HEK293 (cell line): Measurements from ENCODE around the gene ARPP19.

ENCODE experiments used
- CTCF ChIA-PET: fragments of 350-600 bp; formaldehyde crosslinking; extraction: SDS; loops from one replicate; lab custom pipeline; 2021; ENCODE audit warnings: antibody characterized with exemption; lab: Yijun Ruan, JAX
- POLR2A ChIA-PET: fragments of 300-600 bp; formaldehyde crosslinking; extraction: SDS; loops from one replicate; lab custom pipeline; 2020; ENCODE audit warnings: antibody characterized with exemption, inconsistent platforms; lab: Yijun Ruan, JAX
- H3K27ac ChIP-seq: fragments of 200-500 bp; sonication (Bioruptor generic); 2 replicates; pipeline ENCODE4 v1.5.1; 2014; ENCODE audit warnings: low read depth, low read length, control low read depth, inconsistent platforms; ENCODE audit errors: extremely low read depth
- H3K36me3 ChIP-seq, 2 experiments: fragments of 200-500 bp in 1 of 2; sonication (Bioruptor generic) in 1 of 2; 1 replicate in 1 of 2; 2 replicates in 1 of 2; pipeline ENCODE4 v1.5.1; 2014 to 2017; ENCODE audit warnings: inconsistent platforms in 2 of 2, low read length in 2 of 2; ENCODE audit not compliant: control insufficient read depth in 2 of 2, insufficient read depth in 1 of 2
- H3K4me1 ChIP-seq: fragments of 200-500 bp; sonication (Bioruptor generic); 2 replicates; pipeline ENCODE4 v1.5.1; 2014; ENCODE audit warnings: mild to moderate bottlenecking, low read length, inconsistent platforms; ENCODE audit not compliant: control insufficient read depth, insufficient read depth
- H3K4me3 ChIP-seq: 2 replicates; pipeline ENCODE4 v1.5.1; 2011; ENCODE audit warnings: low read depth, mild to moderate bottlenecking, control low read depth, low read length, moderate library complexity
- H3K9me3 ChIP-seq: fragments of 200-500 bp; sonication (Bioruptor generic); 2 replicates; pipeline ENCODE4 v1.5.1; 2014; ENCODE audit warnings: low read depth, low read length, inconsistent platforms; ENCODE audit not compliant: control insufficient read depth, insufficient read depth
- GLIS1 ChIP-seq: fragments of 450-650 bp; formaldehyde crosslinking; IDR thresholded peaks from 2 replicates; pipeline ENCODE4 v1.5.1; 2016; ENCODE audit warnings: missing biosample characterization, missing genetic modification characterization
- GLIS2 ChIP-seq: fragments of 450-650 bp; formaldehyde crosslinking; IDR thresholded peaks from 2 replicates; pipeline ENCODE4 v1.5.1; 2016; ENCODE audit warnings: missing biosample characterization, missing genetic modification characterization
- SP2 ChIP-seq: fragments of 450-650 bp; formaldehyde crosslinking; IDR thresholded peaks from 2 replicates; pipeline ENCODE4 v1.5.1; 2016; ENCODE audit warnings: missing biosample characterization, missing genetic modification characterization
- ZBTB17 ChIP-seq: fragments of 450-650 bp; formaldehyde crosslinking; IDR thresholded peaks from 2 replicates; pipeline ENCODE4 v1.5.1; 2016; ENCODE audit warnings: missing biosample characterization, missing genetic modification characterization
- ZBTB20 ChIP-seq: fragments of 450-650 bp; formaldehyde crosslinking; IDR thresholded peaks from 2 replicates; pipeline ENCODE4 v1.5.1; 2016; ENCODE audit warnings: missing biosample characterization, missing genetic modification characterization
- ZFP37 ChIP-seq: fragments of 450-650 bp; formaldehyde crosslinking; IDR thresholded peaks from 2 replicates; pipeline ENCODE4 v1.5.1; 2016; ENCODE audit warnings: missing biosample characterization, missing genetic modification characterization
- ZIC2 ChIP-seq: fragments of 450-650 bp; formaldehyde crosslinking; IDR thresholded peaks from 2 replicates; pipeline ENCODE4 v1.5.1; 2016; ENCODE audit warnings: missing biosample characterization, missing genetic modification characterization
- ZNF16 ChIP-seq: fragments of 450-650 bp; formaldehyde crosslinking; IDR thresholded peaks from 2 replicates; pipeline ENCODE4 v1.5.1; 2016; ENCODE audit warnings: low read depth, missing biosample characterization, missing genetic modification characterization
- ZNF174 ChIP-seq: fragments of 450-650 bp; formaldehyde crosslinking; IDR thresholded peaks from 2 replicates; pipeline ENCODE4 v1.5.0; 2017; ENCODE audit warnings: missing biosample characterization, mild to moderate bottlenecking, missing genetic modification characterization
- ZNF248 ChIP-seq: fragments of 450-650 bp; formaldehyde crosslinking; IDR thresholded peaks from 2 replicates; pipeline ENCODE4 v1.5.1; 2017; ENCODE audit warnings: missing biosample characterization, missing genetic modification characterization
- ZNF335 ChIP-seq: fragments of 450-650 bp; formaldehyde crosslinking; conservative IDR thresholded peaks from 2 replicates; pipeline ENCODE4 v1.5.1; 2016; ENCODE audit warnings: missing biosample characterization, missing genetic modification characterization
- ZNF341 ChIP-seq: fragments of 450-650 bp; formaldehyde crosslinking; IDR thresholded peaks from 2 replicates; pipeline ENCODE4; 2016; ENCODE audit warnings: low read depth, missing biosample characterization, missing genetic modification characterization
- ZNF501 ChIP-seq: fragments of 450-650 bp; formaldehyde crosslinking; IDR thresholded peaks from 2 replicates; pipeline ENCODE4 v1.5.1; 2016; ENCODE audit warnings: missing biosample characterization, missing genetic modification characterization
- ZNF843 ChIP-seq: fragments of 450-650 bp; formaldehyde crosslinking; IDR thresholded peaks from 2 replicates; pipeline ENCODE4 v1.5.1; 2016; ENCODE audit warnings: missing biosample characterization, missing genetic modification characterization
- ZXDB ChIP-seq: fragments of 450-650 bp; formaldehyde crosslinking; IDR thresholded peaks from 2 replicates; pipeline ENCODE4 v1.5.1; 2016; ENCODE audit warnings: missing biosample characterization, missing genetic modification characterization
- TF ChIP-seq, protein P1 (sequence below): fragments of 450-650 bp; formaldehyde crosslinking; IDR thresholded peaks from 2 replicates; pipeline ENCODE4 v1.5.1; 2017; ENCODE audit warnings: missing biosample characterization, missing genetic modification characterization
- TF ChIP-seq, protein P2 (sequence below): fragments of 450-650 bp; formaldehyde crosslinking; IDR thresholded peaks from 2 replicates; pipeline ENCODE4 v1.5.1; 2016; ENCODE audit warnings: missing biosample characterization, missing genetic modification characterization
- TF ChIP-seq, protein P3 (sequence below): fragments of 450-650 bp; formaldehyde crosslinking; IDR thresholded peaks from 2 replicates; pipeline ENCODE4 v1.5.1; 2016; ENCODE audit warnings: missing biosample characterization, missing genetic modification characterization
- TF ChIP-seq, protein P4 (sequence below): fragments of 450-650 bp; formaldehyde crosslinking; optimal IDR thresholded peaks from 2 replicates; pipeline ENCODE3; 2016; ENCODE audit warnings: missing biosample characterization, mild to moderate bottlenecking, missing genetic modification characterization

The ARPP19 gene

DNA sequence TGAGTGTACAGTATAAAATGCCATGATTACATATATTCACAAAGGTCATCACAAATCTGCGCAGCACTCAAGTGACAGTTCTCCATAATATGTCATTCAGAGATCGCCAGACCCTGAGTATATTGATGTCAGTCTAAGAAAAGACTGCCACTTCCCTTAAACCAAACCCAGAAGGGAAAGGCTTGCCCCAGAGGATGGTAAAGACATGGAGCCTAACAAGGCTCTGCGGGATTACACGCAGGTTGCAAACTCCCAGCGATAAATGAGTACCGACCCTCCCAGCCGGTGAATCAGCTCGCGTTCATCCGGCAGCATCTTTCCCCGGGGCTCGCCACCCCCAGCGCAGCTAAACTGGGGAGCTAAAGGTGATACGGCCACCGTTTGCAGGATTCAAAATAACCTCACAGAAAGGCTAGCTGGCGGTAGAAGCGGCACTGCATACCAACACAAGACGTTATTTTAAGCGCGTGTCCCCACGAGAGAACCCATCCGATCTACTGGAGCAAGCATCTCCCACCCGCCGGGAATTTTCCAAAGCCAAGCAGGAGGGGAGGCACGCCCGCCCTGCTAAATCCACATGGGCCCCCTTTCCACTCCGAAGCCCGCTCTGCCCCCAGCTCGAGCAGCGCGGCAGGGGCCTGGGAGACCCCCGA is 40.8 kb downstream of the ARPP19 start:
- ChIA-PET CTCF (interaction anchor here (0.7 to 1.4 kb wide), 2 partner anchors 84 to 207 kb away, joined by 3 to 9 read pairs; no protein-coding TSS in a partner anchor), POLR2A (interaction anchor here (0.5 to 1.6 kb wide), 4 partner anchors 9 to 186 kb away, joined by 3 to 6 read pairs (median 4); partner anchors contain the start of gene ATOSA)
- Histone ChIP-seq H3K36me3 (no peaks in the 10 kb centered on the region), H3K9me3 (no peaks in the 10 kb centered on the region), H3K4me3 (peak overlapping the region; percentile 60), H3K4me1 (no peaks in the 10 kb centered on the region; the same call in 1 of the 2 replicates), H3K27ac (peak overlapping the region; percentile 71; the same call in 1 of the 2 replicates)
- TF ChIP-seq, protein P1, sequence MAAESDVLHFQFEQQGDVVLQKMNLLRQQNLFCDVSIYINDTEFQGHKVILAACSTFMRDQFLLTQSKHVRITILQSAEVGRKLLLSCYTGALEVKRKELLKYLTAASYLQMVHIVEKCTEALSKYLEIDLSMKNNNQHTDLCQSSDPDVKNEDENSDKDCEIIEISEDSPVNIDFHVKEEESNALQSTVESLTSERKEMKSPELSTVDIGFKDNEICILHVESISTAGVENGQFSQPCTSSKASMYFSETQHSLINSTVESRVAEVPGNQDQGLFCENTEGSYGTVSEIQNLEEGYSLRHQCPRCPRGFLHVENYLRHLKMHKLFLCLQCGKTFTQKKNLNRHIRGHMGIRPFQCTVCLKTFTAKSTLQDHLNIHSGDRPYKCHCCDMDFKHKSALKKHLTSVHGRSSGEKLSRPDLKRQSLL (tag by site-specific recombination), result peak; percentile 36; the same call in 1 of the 2 replicates
- TF ChIP-seq ZNF248 (no peak), ZNF843 (tag by site-specific recombination) (no peak), ZBTB20 (tag by site-specific recombination) (peak; percentile 75), ZNF335 (tag by site-specific recombination) (peak; percentile 68; the same call in 1 of the 2 replicates), ZNF501 (tag by site-specific recombination) (0 out of 2 replicates have a peak, but pooled peaks have one; percentile 12), ZIC2 (tag by site-specific recombination) (peak; percentile 72), GLIS1 (peak; percentile 63), ZFP37 (tag by site-specific recombination) (no peak), ZXDB (peak; percentile 40; the same call in 1 of the 2 replicates), ZNF341 (tag by site-specific recombination) (0 out of 2 replicates have a peak, but pooled peaks have one; percentile 22), ZNF174 (tag by site-specific recombination) (no peak), ZNF16 (tag by site-specific recombination) (no peak), GLIS2 (peak; percentile 83), SP2 (tag by site-specific recombination) (0 out of 2 replicates have a peak, but pooled peaks have one; percentile 7), ZBTB17 (peak; percentile 84)
- TF ChIP-seq, protein P2, sequence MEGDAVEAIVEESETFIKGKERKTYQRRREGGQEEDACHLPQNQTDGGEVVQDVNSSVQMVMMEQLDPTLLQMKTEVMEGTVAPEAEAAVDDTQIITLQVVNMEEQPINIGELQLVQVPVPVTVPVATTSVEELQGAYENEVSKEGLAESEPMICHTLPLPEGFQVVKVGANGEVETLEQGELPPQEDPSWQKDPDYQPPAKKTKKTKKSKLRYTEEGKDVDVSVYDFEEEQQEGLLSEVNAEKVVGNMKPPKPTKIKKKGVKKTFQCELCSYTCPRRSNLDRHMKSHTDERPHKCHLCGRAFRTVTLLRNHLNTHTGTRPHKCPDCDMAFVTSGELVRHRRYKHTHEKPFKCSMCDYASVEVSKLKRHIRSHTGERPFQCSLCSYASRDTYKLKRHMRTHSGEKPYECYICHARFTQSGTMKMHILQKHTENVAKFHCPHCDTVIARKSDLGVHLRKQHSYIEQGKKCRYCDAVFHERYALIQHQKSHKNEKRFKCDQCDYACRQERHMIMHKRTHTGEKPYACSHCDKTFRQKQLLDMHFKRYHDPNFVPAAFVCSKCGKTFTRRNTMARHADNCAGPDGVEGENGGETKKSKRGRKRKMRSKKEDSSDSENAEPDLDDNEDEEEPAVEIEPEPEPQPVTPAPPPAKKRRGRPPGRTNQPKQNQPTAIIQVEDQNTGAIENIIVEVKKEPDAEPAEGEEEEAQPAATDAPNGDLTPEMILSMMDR, result 0 out of 2 replicates have a peak, but pooled peaks have one; percentile 9
- TF ChIP-seq, protein P3, sequence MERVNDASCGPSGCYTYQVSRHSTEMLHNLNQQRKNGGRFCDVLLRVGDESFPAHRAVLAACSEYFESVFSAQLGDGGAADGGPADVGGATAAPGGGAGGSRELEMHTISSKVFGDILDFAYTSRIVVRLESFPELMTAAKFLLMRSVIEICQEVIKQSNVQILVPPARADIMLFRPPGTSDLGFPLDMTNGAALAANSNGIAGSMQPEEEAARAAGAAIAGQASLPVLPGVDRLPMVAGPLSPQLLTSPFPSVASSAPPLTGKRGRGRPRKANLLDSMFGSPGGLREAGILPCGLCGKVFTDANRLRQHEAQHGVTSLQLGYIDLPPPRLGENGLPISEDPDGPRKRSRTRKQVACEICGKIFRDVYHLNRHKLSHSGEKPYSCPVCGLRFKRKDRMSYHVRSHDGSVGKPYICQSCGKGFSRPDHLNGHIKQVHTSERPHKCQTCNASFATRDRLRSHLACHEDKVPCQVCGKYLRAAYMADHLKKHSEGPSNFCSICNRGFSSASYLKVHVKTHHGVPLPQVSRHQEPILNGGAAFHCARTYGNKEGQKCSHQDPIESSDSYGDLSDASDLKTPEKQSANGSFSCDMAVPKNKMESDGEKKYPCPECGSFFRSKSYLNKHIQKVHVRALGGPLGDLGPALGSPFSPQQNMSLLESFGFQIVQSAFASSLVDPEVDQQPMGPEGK (tag by site-specific recombination), result peak; percentile 65
- TF ChIP-seq, protein P4, sequence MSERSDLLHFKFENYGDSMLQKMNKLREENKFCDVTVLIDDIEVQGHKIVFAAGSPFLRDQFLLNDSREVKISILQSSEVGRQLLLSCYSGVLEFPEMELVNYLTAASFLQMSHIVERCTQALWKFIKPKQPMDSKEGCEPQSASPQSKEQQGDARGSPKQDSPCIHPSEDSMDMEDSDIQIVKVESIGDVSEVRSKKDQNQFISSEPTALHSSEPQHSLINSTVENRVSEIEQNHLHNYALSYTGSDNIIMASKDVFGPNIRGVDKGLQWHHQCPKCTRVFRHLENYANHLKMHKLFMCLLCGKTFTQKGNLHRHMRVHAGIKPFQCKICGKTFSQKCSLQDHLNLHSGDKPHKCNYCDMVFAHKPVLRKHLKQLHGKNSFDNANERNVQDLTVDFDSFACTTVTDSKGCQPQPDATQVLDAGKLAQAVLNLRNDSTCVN (tag by site-specific recombination), result peak; percentile 29
